GM12878 (cell line): ENCODE results near the gene HOXD12. TPM values are rescaled to one million over a fixed set of nuclear protein-coding genes. Genes with fewer than 3 reads are reported as not detected.

Experiments
- ATAC-seq: fragments of 200-7000 bp; cut with Tn5 transposase; 3 replicates; pipeline ENCODE4 v1.9.1; 2020; ENCODE audit warnings: mild to moderate bottlenecking, moderate library complexity
- BruUV-seq: library from RNA; stranded (reverse); fragments of 400-500 nt; replicated peaks from 2 replicates; lab custom pipeline; 2021; lab: Mats Ljungman, UMichigan
- CTCF ChIA-PET: fragments of 300-600 bp; sonication (Branson Sonifier 250); formaldehyde crosslinking; extraction: SDS; loops from one replicate; lab custom pipeline; 2021; ENCODE audit warnings: inconsistent platforms; lab: Yijun Ruan, JAX
- POLR2A ChIA-PET: fragments of 350-600 bp; formaldehyde crosslinking; extraction: SDS; loops from one replicate; lab custom pipeline; 2021; ENCODE audit warnings: inconsistent platforms; lab: Charles Lee
- RAD21 ChIA-PET: fragments of 300-600 bp; sonication (Branson Sonifier 250); formaldehyde crosslinking; loops from one replicate; lab custom pipeline; 2023; ENCODE audit warnings: antibody characterized with exemption; ENCODE audit not compliant: unreplicated experiment; lab: Charles Lee
- SMC1A ChIA-PET: fragments of 300-600 bp; sonication (Branson Sonifier 250); formaldehyde crosslinking; loops from one replicate; lab custom pipeline; 2023; ENCODE audit not compliant: unreplicated experiment, uncharacterized antibody; lab: Charles Lee
- DNase-seq: peaks from one replicate; pipeline ENCODE4 v3.0.0-alpha.2; 2011; ENCODE audit warnings: low read depth, low spot score
- FAIRE-seq: peaks from 3 replicates; lab custom pipeline; 2011; peaks lifted over from hg19 to GRCh38; lab: Jason Lieb, UNC
- H2AFZ ChIP-seq: 2 replicates; pipeline ENCODE4 v1.6.0; 2011; ENCODE audit warnings: low read depth, low read length, control low read depth; ENCODE audit not compliant: control insufficient read depth
- H3K27ac ChIP-seq: 2 replicates; pipeline ENCODE4 v1.5.1; 2011; ENCODE audit warnings: control low read depth; ENCODE audit not compliant: control insufficient read depth, insufficient read depth
- H3K27me3 ChIP-seq, 2 experiments: replicated peaks in 1 of 2; 2 replicates each; pipeline versions ENCODE4 v1.6.0 to v1.6.1; 2011; ENCODE audit warnings: low read length in 1 of 2; ENCODE audit not compliant: control insufficient read depth in 2 of 2, insufficient read depth in 2 of 2
- H3K36me3 ChIP-seq, 2 experiments: 2 replicates each; pipeline ENCODE4 v1.5.1; 2011; ENCODE audit warnings: low read length in 1 of 2; ENCODE audit not compliant: control insufficient read depth in 2 of 2, insufficient read depth in 2 of 2
- H3K4me1 ChIP-seq: 2 replicates; pipeline ENCODE4 v1.6.1; 2011; ENCODE audit warnings: mild to moderate bottlenecking, low read length, moderate library complexity, mixed read lengths; ENCODE audit not compliant: control insufficient read depth, insufficient read depth
- H3K4me2 ChIP-seq: 2 replicates; pipeline ENCODE4 v1.6.0; 2011; ENCODE audit warnings: control low read depth; ENCODE audit not compliant: control insufficient read depth, insufficient read depth
- H3K4me3 ChIP-seq: fragments of 200-600 bp; sonication (generic); 2 replicates; pipeline ENCODE4 v1.5.1; 2016
- H3K79me2 ChIP-seq: 2 replicates; pipeline ENCODE4 v1.6.0; 2011; ENCODE audit warnings: low read length; ENCODE audit not compliant: control insufficient read depth, insufficient read depth
- H3K9ac ChIP-seq: 2 replicates; pipeline ENCODE4 v1.8.0; 2011; ENCODE audit warnings: low read length, control low read depth, mixed read lengths; ENCODE audit not compliant: control insufficient read depth, insufficient read depth
- H3K9me3 ChIP-seq: replicated peaks from 3 replicates; pipeline ENCODE4 v1.5.1; 2011; ENCODE audit warnings: mild to moderate bottlenecking, low read length; ENCODE audit not compliant: control insufficient read depth, insufficient read depth
- H4K20me1 ChIP-seq: 2 replicates; pipeline ENCODE4 v1.6.0; 2011; ENCODE audit not compliant: control insufficient read depth, insufficient read depth
- CUX1 ChIP-seq: IDR thresholded peaks from 2 replicates; pipeline ENCODE4 v1.6.1; 2012; ENCODE audit warnings: improper control_type of control experiment, low read depth, low read length; ENCODE audit not compliant: insufficient replicate concordance
- IKZF2 ChIP-seq, 2 experiments: fragments of 450-650 bp; IDR thresholded peaks; 2 replicates each; pipeline ENCODE4 v1.6.1; 2017; ENCODE audit warnings: mild to moderate bottlenecking in 2 of 2, moderate library complexity in 2 of 2
- IRF4 ChIP-seq: IDR thresholded peaks from 2 replicates; pipeline ENCODE4 v1.6.1; 2011; ENCODE audit warnings: low read depth, low read length
- JUND ChIP-seq: IDR thresholded peaks from 2 replicates; pipeline ENCODE4 v1.6.1; 2012; ENCODE audit warnings: low read depth, mild to moderate bottlenecking, low read length, improper control_type of control experiment, moderate library complexity
- LARP7 ChIP-seq: fragments of 450-650 bp; IDR thresholded peaks from 2 replicates; pipeline ENCODE4 v1.6.1; 2017; ENCODE audit warnings: mild to moderate bottlenecking
- NFYB ChIP-seq: IDR thresholded peaks from 2 replicates; pipeline ENCODE4 v1.6.1; 2011; ENCODE audit warnings: low read depth, mild to moderate bottlenecking, low read length, improper control_type of control experiment, moderate library complexity; ENCODE audit not compliant: insufficient read depth
- NR2F1 ChIP-seq: fragments of 450-650 bp; conservative IDR thresholded peaks from 2 replicates; pipeline ENCODE4 v1.6.1; 2017; ENCODE audit warnings: mild to moderate bottlenecking
- RAD21 ChIP-seq: IDR thresholded peaks from 2 replicates; pipeline ENCODE4 v1.6.1; 2011; ENCODE audit warnings: mild to moderate bottlenecking, low read depth, low read length, moderate library complexity; ENCODE audit not compliant: insufficient read depth
- RB1 ChIP-seq: fragments of 450-650 bp; formaldehyde crosslinking; IDR thresholded peaks from 2 replicates; pipeline ENCODE4 v1.6.1; 2017; ENCODE audit warnings: mild to moderate bottlenecking, borderline replicate concordance
- REST ChIP-seq: IDR thresholded peaks from 2 replicates; pipeline ENCODE4 v1.6.1; 2012; ENCODE audit warnings: mild to moderate bottlenecking, low read depth, low read length
- SMAD1 ChIP-seq: fragments of 450-650 bp; IDR thresholded peaks from 2 replicates; pipeline ENCODE4 v1.6.1; 2018; ENCODE audit warnings: mild to moderate bottlenecking, low read depth; ENCODE audit not compliant: partially characterized antibody
- SPI1 ChIP-seq: IDR thresholded peaks from 2 replicates; pipeline ENCODE4 v1.6.1; 2011; ENCODE audit warnings: low read depth, mild to moderate bottlenecking, low read length, moderate library complexity, borderline replicate concordance; ENCODE audit not compliant: insufficient read depth
- SRF ChIP-seq, 2 experiments: IDR thresholded peaks; 2 replicates each; pipeline ENCODE4 v1.6.1; 2011; ENCODE audit warnings: low read depth in 2 of 2, low read length in 2 of 2, mild to moderate bottlenecking in 1 of 2, moderate library complexity in 1 of 2
- STAT3 ChIP-seq: IDR thresholded peaks from 2 replicates; pipeline ENCODE4 v1.6.1; 2011; ENCODE audit warnings: low read depth, low read length, improper control_type of control experiment
- YBX1 ChIP-seq: fragments of 450-650 bp; IDR thresholded peaks from 2 replicates; pipeline ENCODE4 v1.6.1; 2016; ENCODE audit warnings: antibody characterized with exemption
- ZNF24 ChIP-seq: fragments of 450-650 bp; IDR thresholded peaks from 2 replicates; pipeline ENCODE4 v1.6.1; 2017; ENCODE audit warnings: antibody characterized with exemption, mild to moderate bottlenecking
- WGBS: methylation state at CpG from one replicate; pipeline ENCODE4 v1.1.6; 2016; ENCODE audit warnings: low lambda C conversion rate; ENCODE audit not compliant: insufficient replicate concordance, insufficient coverage; ENCODE audit errors: missing lambda C conversion rate; 5-methylcytosine and 5-hydroxymethylcytosine counted together
- in situ Hi-C: fragments of 300-500 bp; cut with MboI; formaldehyde crosslinking; loops from 9 replicates; pipeline ENCODE4 v1.14.3; 2018; ENCODE audit warnings: mixed read lengths
- intact Hi-C: fragments of 100-400 bp; cut with micrococcal nuclease; formaldehyde crosslinking; loops from one replicate; pipeline ENCODE4 v1.14.2; 2022; ENCODE audit not compliant: unreplicated experiment
- polyA plus RNA-seq, 11 experiments: library from polyadenylated mRNA; depleted of rRNA in 4 of 11; unstranded in 6 of 11; stranded (reverse) in 5 of 11; fragments of >200 nt; fragmentation: Nextera tagmentation in 4 of 11; fragmentation: Illumina TruSeq in 1 of 11; extraction: Ambion mirVana in 4 of 11; extraction: Trizol in 1 of 11; gene quantifications; 1 replicate in 1 of 11; 2 replicates in 10 of 11; pipeline versions ENCODE4 v1.2.1 to v1.2.3, GENCODE V29; 2011 to 2016; ENCODE audit warnings: inconsistent platforms in 2 of 11, missing spikeins in 2 of 11, low read depth in 1 of 11
- total RNA-seq, 4 experiments: library from RNA; depleted of rRNA in 3 of 4; stranded (reverse); fragments of >200 nt in 3 of 4; fragmentation: Illumina TruSeq in 1 of 4; extraction: Trizol in 1 of 4; gene quantifications; 2 replicates each; pipeline versions ENCODE4 v1.2.1 to v1.2.3, GENCODE V29; 2013 to 2021

The HOXD12 gene
- total and polyA plus RNA-seq, 10 of the 15 experiments (the other 5 are each of a cell fraction or from before 2014, with no cell fraction given) = not detected

- no peak overlapping the region for H2AFZ ChIP-seq
- SMC1A ChIA-PET = no interaction called here
- RAD21 ChIA-PET = no interaction called here
- POLR2A ChIA-PET = no interaction called here
- H3K27me3 ChIP-seq = peaks cover 18 to 35% of the 10 kb centered on the region in 2 experiments
- in situ Hi-C loops (no loop called here), intact Hi-C loops (no loop called here)
- H4K20me1 ChIP-seq = no peaks in the 10 kb centered on the region
- H3K36me3 ChIP-seq = no peaks in the 10 kb centered on the region
- H3K4me3 ChIP-seq = no peak overlapping the region
- peaks cover 3% of the 10 kb centered on the region; the same call in 1 of the 3 replicates for H3K9me3 ChIP-seq
- no peak overlapping the region for H3K4me2 ChIP-seq
- FAIRE-seq (no peak), DNase-seq (no peak), ATAC-seq (no peak)
- no peak overlapping the region for H3K27ac ChIP-seq
- BruUV-seq = no TSS peak
- H3K4me1 ChIP-seq = no peaks in the 10 kb centered on the region
- CTCF ChIA-PET = no interaction called here
- 57% methylated on average over 48 of the region's 56 CpGs for WGBS
- H3K9ac ChIP-seq = no peak overlapping the region
- TF ChIP-seq IKZF2 (IDR thresholded peaks at IDR 0.05) = no peak
- TF ChIP-seq YBX1 = no peak
- no peak for TF ChIP-seq IRF4
- no peak for TF ChIP-seq NFYB
- no peak for TF ChIP-seq SPI1
- no peak for TF ChIP-seq ZNF24
- TF ChIP-seq RAD21 = no peak
- no peak for TF ChIP-seq STAT3
- no peak for TF ChIP-seq REST
- no peak for TF ChIP-seq NR2F1
- no peak for TF ChIP-seq SMAD1
- no peak for TF ChIP-seq JUND
- TF ChIP-seq LARP7 = no peak
- TF ChIP-seq CUX1 = no peak
- TF ChIP-seq SRF (IDR thresholded peaks at IDR 0.05; ENCODE audit: low read depth in 2 of 2, low read length in 2 of 2) = no peak
- no peak for TF ChIP-seq RB1
- no peaks in the 10 kb centered on the region for H3K79me2 ChIP-seq
Observed at GRCh38 chr2:176104316-176105077, 4.9 kb downstream of the HOXD12 start.
